OCI-LY3 (cell line): ENCODE measurements around the gene PTGS1.

ENCODE experiments used
- H2AFZ ChIP-seq: fragments of 200-600, 300-600 bp; shearing (Covaris generic); 2 replicates; pipeline ENCODE4 v1.6.0; 2014; ENCODE audit warnings: antibody characterized with exemption, low read depth, low read length
- H3K27ac ChIP-seq: fragments of 200-600, 300-600 bp; sonication (generic); 2 replicates; pipeline ENCODE4 v1.5.1; 2014; ENCODE audit warnings: mild to moderate bottlenecking, low read length, moderate library complexity, mixed read lengths
- H3K27me3 ChIP-seq: fragments of 200-600, 300-600 bp; sonication (generic); 2 replicates; pipeline ENCODE4 v1.6.1; 2014; ENCODE audit warnings: low read depth, low read length, mixed read lengths
- H3K36me3 ChIP-seq: fragments of 200-600, 300-600 bp; sonication (generic); replicated peaks from 2 replicates; pipeline ENCODE3; 2014; ENCODE audit warnings: low read depth, low read length, mixed read lengths
- H3K4me1 ChIP-seq: fragments of 300-600, 200-600 bp; sonication (generic); 2 replicates; pipeline ENCODE4 v1.6.1; 2014; ENCODE audit warnings: low read length, mixed read lengths
- H3K4me2 ChIP-seq: fragments of 200-600, 300-600 bp; sonication (generic); 2 replicates; pipeline ENCODE4 v1.6.1; 2014; ENCODE audit warnings: low read length, mixed read lengths
- H3K4me3 ChIP-seq: fragments of 300-600, 200-600 bp; sonication (generic); 2 replicates; pipeline ENCODE4 v1.5.1; 2014; ENCODE audit warnings: antibody characterized with exemption, mild to moderate bottlenecking, low read length, moderate library complexity
- H3K79me2 ChIP-seq: fragments of 300-600, 200-600 bp; shearing (Covaris generic); 2 replicates; pipeline ENCODE4 v1.6.1; 2014; ENCODE audit warnings: mild to moderate bottlenecking, low read length, mixed read lengths
- H3K9ac ChIP-seq: fragments of 300-600, 200-600 bp; shearing (Covaris generic); 2 replicates; pipeline ENCODE4 v1.6.0; 2014; ENCODE audit warnings: mild to moderate bottlenecking, low read length, moderate library complexity
- H3K9me3 ChIP-seq: fragments of 200-600, 300-600 bp; shearing (Covaris generic); 2 replicates; pipeline ENCODE4 v1.6.1; 2014; ENCODE audit warnings: low read length, mixed read lengths; ENCODE audit not compliant: insufficient read depth
- H4K20me1 ChIP-seq: fragments of 200-600, 300-600 bp; sonication (generic); 2 replicates; pipeline ENCODE4 v1.6.1; 2016; ENCODE audit warnings: low read length, mixed read lengths; ENCODE audit not compliant: insufficient read depth
- CTCF ChIP-seq: fragments of 200-600, 300-600 bp; sonication (generic); IDR thresholded peaks from 2 replicates; pipeline ENCODE4 v1.5.1; 2014; ENCODE audit warnings: antibody characterized with exemption, low read length, low read depth
- EZH2phosphoT487 ChIP-seq: fragments of 200-600 bp; shearing (Covaris generic); IDR thresholded peaks from 2 replicates; pipeline ENCODE4 v1.6.1; 2018; ENCODE audit warnings: antibody characterized with exemption, mixed run types, low read depth

The PTGS1 gene

GRCh38 chr9:122370303-122370702 lies 521 bp upstream of the PTGS1 start:
- H3K36me3 ChIP-seq, result peaks cover 34% of the 10 kb centered on the region
- peak overlapping the region; percentile 96 for H3K4me3 ChIP-seq
- peak overlapping the region; percentile 99 for H3K4me2 ChIP-seq
- no peaks in the 10 kb centered on the region for H3K9me3 ChIP-seq
- peaks cover 59% of the 10 kb centered on the region for H3K4me1 ChIP-seq
- 0 out of 2 replicates have a peak, but pooled peaks cover 2% of the 10 kb centered on the region for H4K20me1 ChIP-seq
- peak overlapping the region; percentile 52 for H2AFZ ChIP-seq
- H3K27ac ChIP-seq, result peak overlapping the region; percentile 94
- no peaks in the 10 kb centered on the region for H3K27me3 ChIP-seq
- H3K9ac ChIP-seq, result peak overlapping the region; percentile 99
- H3K79me2 ChIP-seq, result peaks cover 43% of the 10 kb centered on the region
- TF ChIP-seq CTCF (no peak), EZH2phosphoT487 (no peak)

- H3K36me3 ChIP-seq, result peaks cover 46% of the 10 kb centered on the region
- peak overlapping the region; percentile 96 for H3K4me3 ChIP-seq
- peaks cover 56% of the 10 kb centered on the region for H3K79me2 ChIP-seq
- H3K27me3 ChIP-seq, result no peaks in the 10 kb centered on the region
- H3K27ac ChIP-seq, result peak overlapping the region; percentile 94
- H4K20me1 ChIP-seq, result peaks cover 11% of the 10 kb centered on the region; the same call in 1 of the 2 replicates
- peak overlapping the region; percentile 99 for H3K9ac ChIP-seq
- no peak for TF ChIP-seq CTCF
- no peak for TF ChIP-seq EZH2phosphoT487
- no peaks in the 10 kb centered on the region for H3K9me3 ChIP-seq
- peak overlapping the region; percentile 99 for H3K4me2 ChIP-seq
- H2AFZ ChIP-seq, result no peak overlapping the region
- H3K4me1 ChIP-seq, result peaks cover 69% of the 10 kb centered on the region
These were observed 1.0 kb downstream of the PTGS1 start for GRCh38 chr9:122371846-122372245.

GRCh38 chr9:122372856-122373845 lies 2.3 kb downstream of the PTGS1 start:
- Histone ChIP-seq H3K9me3 (no peaks in the 10 kb centered on the region), H3K36me3 (peaks cover 57% of the 10 kb centered on the region), H3K4me3 (peak overlapping the region; percentile 96), H3K27ac (peak overlapping the region; percentile 94), H2AFZ (no peak overlapping the region), H3K4me1 (peaks cover 72% of the 10 kb centered on the region), H4K20me1 (peaks cover 12% of the 10 kb centered on the region; the same call in 1 of the 2 replicates), H3K9ac (peak overlapping the region; percentile 99; the same call in 1 of the 2 replicates), H3K27me3 (no peaks in the 10 kb centered on the region), H3K79me2 (peaks cover 59% of the 10 kb centered on the region), H3K4me2 (peak overlapping the region; percentile 99)
- TF ChIP-seq CTCF (no peak), EZH2phosphoT487 (no peak)

GRCh38 chr9:122374885-122375420 lies 4.1 kb downstream of the PTGS1 start:
- Histone ChIP-seq H3K4me1 (peaks cover 61% of the 10 kb centered on the region), H3K36me3 (peaks cover 75% of the 10 kb centered on the region), H4K20me1 (peaks cover 12% of the 10 kb centered on the region; the same call in 1 of the 2 replicates), H3K4me3 (no peak overlapping the region), H3K9me3 (no peaks in the 10 kb centered on the region), H3K9ac (no peak overlapping the region), H3K79me2 (peaks cover 59% of the 10 kb centered on the region), H3K27me3 (no peaks in the 10 kb centered on the region), H3K27ac (no peak overlapping the region), H2AFZ (no peak overlapping the region), H3K4me2 (no peak overlapping the region)
- TF ChIP-seq EZH2phosphoT487, result no peak
- TF ChIP-seq CTCF, result no peak
